Activated naive CD4-positive, alpha-beta T cell treated with anti-CD3 and anti-CD28 coated beads, Interleukin-2, amount 50 U/mL, for 72 hours (primary cell): ENCODE measurements around the gene DNAI7. TPM values are rescaled to one million over a fixed set of nuclear protein-coding genes. Genes with fewer than 3 reads are reported as not detected.

Experiments used
- ATAC-seq, 2 donors: fragments of 150-1000 bp; cut with Tn5 transposase; 2 replicates each; pipeline ENCODE4 v1.10.0; 2021; ENCODE audit warnings: mild to moderate bottlenecking in 2 of 2, moderate library complexity in 2 of 2
- DNase-seq, 2 donors: peaks; one replicate each; pipeline ENCODE4 v3.0.0; 2021 to 2022; ENCODE audit warnings: low spot score in 2 of 2
- H3K27ac Mint-ChIP-seq, 2 donors: one replicate each; pipeline ENCODE4 v1.8.0; 2022; ENCODE audit warnings: mild to moderate bottlenecking in 2 of 2, mixed read lengths in 2 of 2
- H3K36me3 Mint-ChIP-seq, 2 donors: one replicate each; pipeline ENCODE4 v1.8.0; 2022; ENCODE audit warnings: mixed read lengths in 2 of 2
- H3K9me3 Mint-ChIP-seq, 2 donors: one replicate each; pipeline ENCODE4 v1.8.0; 2022; ENCODE audit warnings: mixed read lengths in 2 of 2
- total RNA-seq, 2 donors: library from RNA; stranded (reverse); gene quantifications; one replicate each; pipeline ENCODE4 v1.2.3, GENCODE V29; 2022

DNAI7 gene
- total RNA-seq, 2 donors from 2014 or later, result 0.35 TPM; not detected in 1

DNA sequence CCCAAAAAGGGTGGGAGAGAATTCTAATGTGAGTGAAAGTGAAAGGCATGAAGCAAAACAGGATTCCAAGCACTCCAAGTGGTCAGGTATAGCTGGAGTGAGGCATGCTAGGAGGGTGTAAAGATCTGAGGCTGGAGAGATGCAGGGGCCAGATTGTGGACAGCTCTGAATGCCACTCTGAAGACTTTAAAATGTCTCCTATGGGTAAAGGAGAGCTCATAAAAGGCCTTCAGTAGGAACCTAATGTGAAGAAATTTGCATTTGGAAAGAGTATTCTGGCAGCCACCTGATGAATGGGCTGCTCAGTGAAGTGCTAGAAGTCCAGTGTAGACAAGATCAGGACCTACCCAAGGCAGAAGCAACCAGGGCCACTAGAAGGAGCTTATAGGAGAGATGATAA is 68.9 kb downstream of the DNAI7 start:
- Mint-ChIP-seq H3K27ac (no peak overlapping the region), H3K9me3 (no peaks in the 10 kb centered on the region), H3K36me3 (no peaks in the 10 kb centered on the region)
- DNase-seq (no peak), ATAC-seq (no peak)

- DNase-seq (no peak), ATAC-seq (no peak)
- Mint-ChIP-seq H3K27ac (no peak overlapping the region), H3K36me3 (no peaks in the 10 kb centered on the region), H3K9me3 (no peaks in the 10 kb centered on the region)
Measured at GRCh38 chr12:25124493-25124892, 70.5 kb downstream of the DNAI7 start.

DNA sequence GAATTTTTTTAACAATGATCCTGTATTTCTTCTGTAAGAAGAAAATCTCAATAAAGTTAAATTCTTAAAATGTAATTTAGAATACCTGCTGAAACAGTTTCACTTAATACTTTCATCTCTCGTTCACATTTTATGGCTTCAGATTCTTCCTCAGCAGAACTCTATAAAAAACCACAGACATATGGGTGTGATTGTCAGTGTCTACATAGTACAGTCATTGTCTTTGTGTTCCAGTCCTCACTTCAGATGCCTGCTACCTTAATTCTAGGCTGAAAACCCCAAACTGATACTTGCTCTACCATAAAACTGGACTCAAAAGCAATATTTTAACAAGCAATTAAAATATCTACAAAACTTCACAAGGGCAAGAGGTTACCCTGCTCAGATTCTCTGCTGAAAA is 71.8 kb downstream of the DNAI7 start:
- Mint-ChIP-seq H3K27ac (no peak overlapping the region), H3K36me3 (no peaks in the 10 kb centered on the region), H3K9me3 (no peaks in the 10 kb centered on the region)
- no peak for ATAC-seq
- DNase-seq, result no peak

DNA sequence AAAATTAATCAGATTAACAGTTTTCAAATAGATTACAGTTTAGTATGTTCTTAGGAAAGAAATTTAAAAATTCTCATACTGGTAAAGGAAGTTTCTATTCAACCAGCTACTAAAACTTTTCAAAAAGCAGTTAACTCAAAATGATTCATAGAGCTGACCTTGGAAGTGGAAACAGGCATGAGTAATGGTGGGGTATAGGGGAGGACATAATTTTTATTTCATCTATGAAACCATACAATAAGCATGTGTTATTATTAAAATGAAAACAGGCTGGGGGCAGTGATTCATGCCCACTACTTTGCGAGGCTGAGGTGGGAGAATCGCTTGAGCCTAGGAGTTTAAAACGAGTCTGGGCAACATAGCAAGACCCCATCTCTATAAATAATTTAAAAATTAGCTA is 73.0 kb downstream of the DNAI7 start:
- Mint-ChIP-seq H3K36me3 (no peaks in the 10 kb centered on the region), H3K9me3 (no peaks in the 10 kb centered on the region), H3K27ac (no peak overlapping the region)
- DNase-seq (no peak), ATAC-seq (peak; percentile 49)

DNA sequence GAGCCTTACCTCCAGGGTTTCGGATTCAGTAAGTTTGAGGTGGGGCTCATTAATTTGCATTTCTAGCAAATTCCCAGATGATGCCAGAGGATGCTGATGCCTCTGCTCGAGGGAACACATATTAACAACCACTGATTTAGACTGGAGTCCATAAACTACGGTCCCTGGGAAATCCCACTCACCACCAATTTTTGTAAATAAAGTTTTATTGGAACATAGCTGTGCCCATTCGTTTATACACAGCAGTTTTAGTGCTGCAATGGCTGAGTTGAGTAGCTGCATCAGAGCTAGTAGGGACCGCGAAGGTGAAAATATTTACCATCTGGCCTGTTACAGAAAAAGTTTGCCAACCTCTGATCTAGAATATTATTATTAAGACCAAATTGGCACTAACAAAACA is 73.8 kb downstream of the DNAI7 start:
- ATAC-seq (no peak), DNase-seq (no peak)
- Mint-ChIP-seq H3K36me3 (no peaks in the 10 kb centered on the region), H3K9me3 (no peaks in the 10 kb centered on the region), H3K27ac (no peak overlapping the region)

GRCh38 chr12:25119020-25119419 is 75.9 kb downstream of the DNAI7 start:
- ATAC-seq (no peak), DNase-seq (no peak)
- Mint-ChIP-seq H3K9me3 (no peaks in the 10 kb centered on the region), H3K36me3 (no peaks in the 10 kb centered on the region), H3K27ac (no peak overlapping the region)

DNA sequence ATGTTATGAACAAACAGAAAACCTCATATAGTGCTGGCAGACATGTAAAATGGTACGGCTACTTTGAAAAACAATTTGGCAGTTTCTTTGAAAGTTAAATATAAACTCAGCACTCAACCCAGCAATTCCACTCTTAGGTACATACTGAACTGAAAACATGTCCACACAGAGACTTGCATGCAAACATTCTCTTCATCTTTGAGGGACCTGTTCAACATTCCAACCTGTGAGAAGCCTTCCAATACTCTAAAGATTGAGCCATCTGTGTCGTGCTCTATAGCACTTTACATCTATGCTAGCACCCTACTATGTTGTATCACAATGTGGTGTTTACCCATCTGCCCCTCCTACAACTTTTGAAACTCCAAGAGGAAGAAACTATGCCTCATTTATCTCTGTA is 79.3 kb downstream of the DNAI7 start:
- Mint-ChIP-seq H3K36me3 (no peaks in the 10 kb centered on the region), H3K9me3 (no peaks in the 10 kb centered on the region), H3K27ac (no peak overlapping the region)
- DNase-seq (no peak), ATAC-seq (no peak)

DNA sequence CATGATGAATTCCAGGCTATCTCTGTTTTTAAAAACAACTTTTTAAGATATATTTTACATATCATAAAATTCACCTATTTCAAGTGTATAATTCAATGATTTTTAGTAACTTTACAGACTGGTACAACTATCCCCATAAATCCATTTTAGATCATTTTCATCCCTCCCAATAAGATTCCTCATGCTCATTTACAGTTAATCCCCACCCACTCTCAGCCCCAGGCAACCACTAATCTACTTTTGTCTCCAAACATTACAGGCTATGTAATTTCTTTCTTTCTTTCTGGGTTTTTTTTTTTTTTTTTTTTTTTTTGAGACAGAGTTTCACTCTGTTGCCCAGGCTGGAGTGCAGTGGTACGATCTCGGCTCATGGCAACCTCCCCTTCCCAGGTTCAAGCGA is 81.3 kb downstream of the DNAI7 start:
- Mint-ChIP-seq H3K9me3 (peaks cover 3 to 6% of the 10 kb centered on the region in 2 donors), H3K27ac (no peak overlapping the region), H3K36me3 (peaks cover 6 to 15% of the 10 kb centered on the region in 2 donors)
- ATAC-seq, result no peak
- DNase-seq, result no peak

- ATAC-seq (no peak), DNase-seq (no peak)
- H3K27ac Mint-ChIP-seq, result no peak overlapping the region
- H3K36me3 Mint-ChIP-seq, result peaks cover 6 to 18% of the 10 kb centered on the region in 2 donors
- peaks cover 3 to 6% of the 10 kb centered on the region in 2 donors for H3K9me3 Mint-ChIP-seq
Measured at GRCh38 chr12:25110260-25110659, 84.7 kb downstream of the DNAI7 start.

- H3K36me3 Mint-ChIP-seq, result peaks cover 6 to 18% of the 10 kb centered on the region in 2 donors
- ATAC-seq (no peak), DNase-seq (no peak)
- H3K27ac Mint-ChIP-seq, result no peak overlapping the region
- H3K9me3 Mint-ChIP-seq, result peaks cover 3 to 6% of the 10 kb centered on the region in 2 donors
Measured at GRCh38 chr12:25107920-25108319, 87.0 kb downstream of the DNAI7 start.

GRCh38 chr12:25106818-25107217 is 88.1 kb downstream of the DNAI7 start:
- no peak for ATAC-seq
- Mint-ChIP-seq H3K36me3 (peaks cover 11 to 18% of the 10 kb centered on the region in 2 donors), H3K9me3 (peaks cover 3 to 6% of the 10 kb centered on the region in 2 donors), H3K27ac (no peak overlapping the region)
- no peak for DNase-seq

- H3K36me3 Mint-ChIP-seq, result peaks cover 5 to 6% of the 10 kb centered on the region in 2 donors
- DNase-seq (no peak), ATAC-seq (no peak)
- H3K27ac Mint-ChIP-seq, result no peak overlapping the region
- no peaks in the 10 kb centered on the region for H3K9me3 Mint-ChIP-seq
Measured at GRCh38 chr12:25102402-25102801, 92.6 kb downstream of the DNAI7 start.

- DNase-seq, result no peak
- Mint-ChIP-seq H3K27ac (no peak overlapping the region), H3K36me3 (peaks cover 7 to 14% of the 10 kb centered on the region in 2 donors), H3K9me3 (no peaks in the 10 kb centered on the region)
- no peak for ATAC-seq
Measured at GRCh38 chr12:25101092-25101445, 93.9 kb downstream of the DNAI7 start.

- ATAC-seq (no peak), DNase-seq (no peak)
- Mint-ChIP-seq H3K9me3 (no peaks in the 10 kb centered on the region), H3K27ac (peak overlapping the region in 1 of 2 donors; percentile 72), H3K36me3 (peaks cover 12 to 19% of the 10 kb centered on the region in 2 donors)
Measured at GRCh38 chr12:25100194-25101091, 94.5 kb downstream of the DNAI7 start.

- Mint-ChIP-seq H3K27ac (no peak overlapping the region), H3K9me3 (peaks cover 0 to 5% of the 10 kb centered on the region in 2 donors), H3K36me3 (peaks cover 17 to 29% of the 10 kb centered on the region in 2 donors)
- DNase-seq (no peak), ATAC-seq (no peak)
Measured at GRCh38 chr12:25099010-25099409, 96.0 kb downstream of the DNAI7 start.

- peaks cover 28 to 45% of the 10 kb centered on the region in 2 donors for H3K36me3 Mint-ChIP-seq
- DNase-seq, result peak in 1 of 2 donors; percentile 11
- H3K27ac Mint-ChIP-seq, result peak overlapping the region; percentile 44 to 74
- peak; percentile 40 to 74 for ATAC-seq
- H3K9me3 Mint-ChIP-seq, result peaks cover 0 to 4% of the 10 kb centered on the region in 2 donors
Measured at GRCh38 chr12:25089738-25090137, 105.2 kb downstream of the DNAI7 start.

- DNase-seq (no peak), ATAC-seq (no peak)
- no peak overlapping the region for H3K27ac Mint-ChIP-seq
- H3K36me3 Mint-ChIP-seq, result peaks cover 14 to 24% of the 10 kb centered on the region in 2 donors
- H3K9me3 Mint-ChIP-seq, result no peaks in the 10 kb centered on the region
Measured at GRCh38 chr12:25087596-25087995, 107.4 kb downstream of the DNAI7 start.

DNA sequence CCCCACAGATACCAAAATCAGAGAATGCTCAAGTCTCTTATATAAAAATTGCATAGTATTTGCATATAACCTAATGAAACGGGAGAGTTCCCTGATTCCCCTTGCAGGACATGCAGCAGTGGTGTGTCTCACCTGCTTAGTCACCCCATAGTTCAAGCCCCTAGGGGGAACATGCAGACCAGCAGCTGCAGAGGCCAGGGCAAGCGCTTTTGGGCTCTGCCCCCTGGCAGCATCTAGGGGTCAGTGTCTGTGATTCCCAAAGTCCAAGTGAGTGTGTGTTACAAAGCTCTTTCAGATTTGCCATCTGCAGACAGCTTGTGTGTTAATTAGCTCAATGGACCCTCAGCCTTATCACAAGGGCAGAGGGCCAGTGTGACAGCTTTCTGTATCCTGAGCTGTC is 110.1 kb downstream of the DNAI7 start:
- no peak overlapping the region for H3K27ac Mint-ChIP-seq
- H3K36me3 Mint-ChIP-seq, result peaks cover 11 to 14% of the 10 kb centered on the region in 2 donors
- ATAC-seq, result no peak
- DNase-seq, result no peak
- H3K9me3 Mint-ChIP-seq, result no peaks in the 10 kb centered on the region
